SK-N-SH treated with all-trans-retinoic acid at 6 μM for 48 hours (cell line): ENCODE data around the gene CEP128.

ENCODE experiments used
- TOX ChIP-seq: fragments of 250-450 bp; sonication (Bioruptor Pico); IDR thresholded peaks from 2 replicates; pipeline ENCODE4 v1.8.0; 2021; ENCODE audit warnings: mild to moderate bottlenecking, moderate library complexity, borderline replicate concordance
- ZFP3 ChIP-seq: fragments of 250-450 bp; sonication (Bioruptor Pico); IDR thresholded peaks from 2 replicates; pipeline ENCODE4 v1.5.0; 2020; ENCODE audit warnings: mild to moderate bottlenecking, moderate library complexity
- ZFP30 ChIP-seq: fragments of 450-650 bp; formaldehyde crosslinking; IDR thresholded peaks from 2 replicates; pipeline ENCODE4 v1.5.0; 2022; ENCODE audit warnings: mild to moderate bottlenecking, moderate library complexity

DNA sequence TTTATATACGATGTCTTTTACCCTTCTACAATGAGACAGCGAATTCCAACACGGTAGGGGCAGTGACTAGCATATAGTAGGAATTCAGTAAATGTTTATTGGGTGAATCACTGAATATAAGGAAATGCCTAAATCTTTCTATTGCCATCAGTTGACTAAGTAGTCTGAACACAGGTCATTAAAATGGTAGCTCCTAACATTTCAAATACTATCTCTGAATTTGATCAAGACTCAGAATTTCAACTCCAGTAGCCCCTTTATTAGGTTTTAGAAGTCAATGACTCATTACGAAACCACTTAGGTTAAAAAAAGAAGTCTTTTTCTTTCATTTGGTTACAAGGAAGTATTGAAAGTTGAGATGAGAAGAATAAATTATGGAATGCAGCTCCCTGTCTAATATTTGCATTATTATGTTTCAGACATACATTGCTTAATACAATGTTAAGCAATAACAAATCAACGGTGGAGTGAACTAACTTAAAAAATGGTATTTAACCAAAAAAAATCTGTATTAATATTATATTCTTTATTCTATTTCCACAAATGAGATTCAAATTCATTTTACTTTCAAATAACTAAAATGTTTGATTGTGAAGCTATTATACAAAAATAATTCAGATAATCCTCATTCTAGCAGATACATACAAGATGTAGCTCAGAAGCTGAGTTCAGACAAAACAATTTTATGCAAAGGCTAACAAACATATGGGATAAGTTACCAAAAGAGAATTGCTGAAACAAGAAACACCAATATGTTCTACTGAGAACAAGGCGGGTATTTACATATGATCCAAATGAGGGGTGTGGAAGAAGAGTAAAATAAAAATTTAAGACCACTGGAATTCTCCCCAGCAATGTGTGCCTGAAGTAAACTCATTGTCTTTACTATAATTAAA is 302.7 kb downstream of the CEP128 start:
- TF ChIP-seq ZFP3, result 0 out of 2 replicates have a peak, but pooled peaks have one; percentile 22
- TF ChIP-seq ZFP30 (CRISPR knock-in tag), result no peak
- no peak for TF ChIP-seq TOX
